Transverse colon (tissue), 4 donors: ENCODE data around the gene MINDY2. TPM values are rescaled to one million over a fixed set of nuclear protein-coding genes. Genes with fewer than 3 reads are reported as not detected.

Source experiments
- DNase-seq: peaks from one replicate; pipeline ENCODE4 v3.0.0-alpha.2; 2019
- H3K27ac ChIP-seq, 4 donors: fragments of 200-600 bp; sonication (generic); 2 replicates each; pipeline ENCODE4 v1.5.1; 2016 to 2018; ENCODE audit warnings: inconsistent platforms in 4 of 4
- H3K27me3 ChIP-seq: fragments of 200-600 bp; sonication (generic); 2 replicates; pipeline ENCODE4 v1.5.1; 2017; ENCODE audit warnings: inconsistent platforms
- H3K36me3 ChIP-seq, 4 donors: fragments of 200-600 bp; sonication (generic); 2 replicates each; pipeline ENCODE4 v1.5.1; 2017 to 2019; ENCODE audit warnings: inconsistent platforms in 4 of 4
- H3K4me1 ChIP-seq, 4 donors: fragments of 200-600 bp; sonication (generic); 2 replicates each; pipeline ENCODE4 v1.5.1; 2017 to 2020; ENCODE audit warnings: inconsistent platforms in 4 of 4
- H3K4me3 ChIP-seq, 4 donors: fragments of 200-600 bp; sonication (generic); 1 replicate in 1 of 4; 2 replicates in 3 of 4; pipeline versions ENCODE4 v1.5.1 to v1.6.1; 2017 to 2019; ENCODE audit warnings: inconsistent platforms in 4 of 4
- H3K9me3 ChIP-seq, 2 donors: fragments of 200-600 bp; sonication (generic); 2 replicates each; pipeline ENCODE4 v1.5.1; 2017 to 2019; ENCODE audit warnings: inconsistent platforms in 2 of 2
- EP300 ChIP-seq: sonication (generic); formaldehyde crosslinking; IDR thresholded peaks from one replicate; pipeline ENCODE4 v1.6.1; 2017; ENCODE audit warnings: antibody characterized with exemption, low read depth
- POLR2A ChIP-seq: fragments of 450-650 bp; IDR thresholded peaks from one replicate; pipeline ENCODE4 v1.6.1; 2016; ENCODE audit warnings: antibody characterized with exemption, mild to moderate bottlenecking, moderate library complexity
- POLR2AphosphoS5 ChIP-seq, 3 donors: sonication (generic); formaldehyde crosslinking; IDR thresholded peaks; one replicate each; pipeline ENCODE4 v1.6.1; 2016; ENCODE audit warnings: antibody characterized with exemption in 3 of 3
- WGBS, 2 donors: methylation state at CpG; one replicate each; pipeline ENCODE4 v1.1.5; 2018; ENCODE audit warnings: low coverage in 1 of 2; 5-methylcytosine and 5-hydroxymethylcytosine counted together
- in situ Hi-C, 4 donors: fragments of 200-750 bp; cut with MboI; loops; one replicate each; pipeline versions ENCODE4 v1.15.0 to v1.15.1; 2017; ENCODE audit warnings: low sequenced_read_pairs in 3 of 4, low pct_ligation_motif_present in 1 of 4, low pct_unique_long_range_greater_than_20kb in 1 of 4
- intact Hi-C: fragments of 100-400 bp; cut with DNase I; formaldehyde crosslinking; loops from one replicate; pipeline ENCODE4 v1.15.1; 2023; ENCODE audit warnings: low total_unique reads
- total RNA-seq, 4 donors: library from RNA; depleted of rRNA; stranded (reverse); fragments of >200 nt; gene quantifications; one replicate each; pipeline ENCODE4 v1.1.0, GENCODE V29; 2016
- TF ChIP-seq, protein P1 (sequence below), 5 experiments: fragments of 200-600 bp in 3 of 5; fragments of 450-650 bp in 2 of 5; sonication (generic) in 3 of 5; IDR thresholded peaks; 1 replicate in 2 of 5; 2 replicates in 3 of 5; pipeline ENCODE4 v1.5.1; 2016 to 2017; ENCODE audit warnings: antibody characterized with exemption in 5 of 5, inconsistent platforms in 3 of 5, mild to moderate bottlenecking in 2 of 5, moderate library complexity in 1 of 5

The MINDY2 gene
- total RNA-seq, 4 donors from 2014 or later: 7.4 to 13.9 (median 12.0) TPM

DNA sequence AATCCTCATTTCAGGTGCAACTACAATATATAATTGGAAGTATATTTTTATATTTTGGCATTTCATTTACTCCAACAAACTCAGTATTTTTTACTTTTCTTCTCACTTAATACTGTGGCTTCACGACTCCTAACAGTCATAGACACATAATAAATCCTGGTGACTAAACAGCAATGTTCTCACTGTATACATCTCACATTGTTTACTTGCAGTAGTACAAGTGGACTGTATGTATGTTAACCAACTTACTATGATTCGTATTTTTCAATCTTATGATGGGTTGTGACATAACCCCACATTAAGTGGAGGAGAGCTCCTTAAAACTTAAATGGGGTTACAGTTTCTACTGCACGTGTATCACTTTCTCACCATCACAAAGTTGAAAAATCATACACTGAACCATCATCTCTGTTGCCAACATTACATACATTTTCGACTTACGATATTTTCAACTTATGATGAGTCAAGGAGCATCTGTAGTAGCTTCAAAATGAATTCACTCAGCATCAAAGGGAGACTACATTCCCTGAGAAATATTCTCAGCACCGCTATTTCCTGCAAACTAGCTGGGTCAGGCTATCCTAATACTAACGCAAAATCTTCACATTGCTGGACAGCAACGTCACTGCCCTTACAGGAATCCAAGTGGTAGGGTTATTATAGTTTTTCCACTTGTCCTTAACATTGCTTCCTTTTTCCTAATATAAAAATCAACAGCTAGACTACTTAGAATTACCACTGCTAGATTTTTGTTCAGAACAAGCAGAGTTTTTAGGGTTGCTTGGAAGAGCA, 28.9 kb upstream of the MINDY2 start:
- TF ChIP-seq POLR2AphosphoS5 (IDR thresholded peaks at IDR 0.05): no peak
- TF ChIP-seq EP300: no peak
- no peak for TF ChIP-seq POLR2A
- TF ChIP-seq, protein P1, sequence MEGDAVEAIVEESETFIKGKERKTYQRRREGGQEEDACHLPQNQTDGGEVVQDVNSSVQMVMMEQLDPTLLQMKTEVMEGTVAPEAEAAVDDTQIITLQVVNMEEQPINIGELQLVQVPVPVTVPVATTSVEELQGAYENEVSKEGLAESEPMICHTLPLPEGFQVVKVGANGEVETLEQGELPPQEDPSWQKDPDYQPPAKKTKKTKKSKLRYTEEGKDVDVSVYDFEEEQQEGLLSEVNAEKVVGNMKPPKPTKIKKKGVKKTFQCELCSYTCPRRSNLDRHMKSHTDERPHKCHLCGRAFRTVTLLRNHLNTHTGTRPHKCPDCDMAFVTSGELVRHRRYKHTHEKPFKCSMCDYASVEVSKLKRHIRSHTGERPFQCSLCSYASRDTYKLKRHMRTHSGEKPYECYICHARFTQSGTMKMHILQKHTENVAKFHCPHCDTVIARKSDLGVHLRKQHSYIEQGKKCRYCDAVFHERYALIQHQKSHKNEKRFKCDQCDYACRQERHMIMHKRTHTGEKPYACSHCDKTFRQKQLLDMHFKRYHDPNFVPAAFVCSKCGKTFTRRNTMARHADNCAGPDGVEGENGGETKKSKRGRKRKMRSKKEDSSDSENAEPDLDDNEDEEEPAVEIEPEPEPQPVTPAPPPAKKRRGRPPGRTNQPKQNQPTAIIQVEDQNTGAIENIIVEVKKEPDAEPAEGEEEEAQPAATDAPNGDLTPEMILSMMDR (IDR thresholded peaks at IDR 0.05): no peak
- intact Hi-C loops (no loop called here), in situ Hi-C loops (no loop called here)
- Histone ChIP-seq H3K9me3 (no peaks in the 10 kb centered on the region), H3K27me3 (no peaks in the 10 kb centered on the region), H3K36me3 (no peaks in the 10 kb centered on the region), H3K27ac (no peak overlapping the region), H3K4me1 (peaks cover 17 to 55% (median 23%) of the 10 kb centered on the region in 4 donors), H3K4me3 (no peak overlapping the region)
- 72 to 84% methylated on average over 7 to 8 of the region's 8 CpGs for WGBS, 2 donors
- DNase-seq: no peak

DNA sequence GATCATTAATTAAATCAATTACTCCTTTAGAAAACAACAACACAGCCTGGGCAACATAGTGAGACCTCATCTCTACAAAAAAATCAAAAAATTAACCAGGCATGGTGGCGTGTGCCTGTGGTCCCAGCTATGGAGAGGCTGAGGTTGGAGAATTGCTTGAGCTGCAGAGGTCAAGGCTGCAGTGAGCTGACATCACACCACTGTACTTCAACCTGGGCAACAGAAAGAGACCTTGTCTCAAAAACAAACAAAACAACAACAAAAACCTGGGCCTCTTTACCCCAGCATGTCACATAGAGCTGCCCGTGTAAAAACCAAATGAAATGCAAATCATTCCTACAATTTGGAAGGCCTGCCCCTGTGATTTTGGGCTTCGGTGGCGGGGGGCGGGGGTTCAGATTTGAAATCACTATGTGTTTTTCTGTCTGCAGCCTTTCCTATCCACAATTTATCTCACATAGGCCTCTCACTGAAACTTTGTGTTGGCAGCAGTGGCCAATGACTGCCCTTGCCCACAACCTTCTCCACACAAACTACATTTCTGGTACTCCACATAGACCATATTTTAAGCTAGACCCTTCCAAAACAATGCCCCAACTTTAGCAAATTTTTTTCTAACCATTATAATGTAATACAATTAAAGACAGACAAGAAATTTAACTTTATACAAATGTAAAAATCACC, 28.1 kb upstream of the MINDY2 start:
- 90% methylated on average over 5 of the region's 5 CpGs for WGBS, 2 donors
- H3K36me3 ChIP-seq: no peaks in the 10 kb centered on the region
- DNase-seq: no peak
- no peak overlapping the region for H3K27ac ChIP-seq
- TF ChIP-seq EP300 (no peak), POLR2A (no peak), POLR2AphosphoS5 (IDR thresholded peaks at IDR 0.05) (no peak)
- TF ChIP-seq, protein P1 (IDR thresholded peaks at IDR 0.05): no peak
- in situ Hi-C loops: no loop called here
- H3K9me3 ChIP-seq: no peaks in the 10 kb centered on the region
- no peaks in the 10 kb centered on the region for H3K27me3 ChIP-seq
- H3K4me3 ChIP-seq: no peak overlapping the region
- H3K4me1 ChIP-seq: peaks cover 22 to 55% (median 29%) of the 10 kb centered on the region in 4 donors
- intact Hi-C loops: no loop called here

DNA sequence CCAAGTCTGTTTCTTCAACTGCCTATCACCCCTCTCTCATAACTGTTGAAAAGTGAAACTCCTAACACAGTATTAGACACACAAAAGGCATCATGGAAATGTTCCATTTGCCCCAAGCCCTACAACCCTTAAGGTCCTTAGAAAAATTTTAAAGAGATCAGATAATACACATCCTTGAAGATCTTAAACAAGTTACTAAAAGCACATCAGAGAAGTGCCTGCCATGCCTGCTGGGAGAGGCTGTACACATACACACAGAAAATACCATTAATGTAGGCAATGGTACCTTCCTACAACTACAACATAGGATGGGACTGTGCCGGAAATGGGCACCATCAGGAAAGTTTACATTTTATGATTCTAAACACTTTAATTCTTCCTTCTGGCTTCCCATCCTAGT, 24.9 kb upstream of the MINDY2 start:
- no peak for DNase-seq
- Histone ChIP-seq H3K4me1 (peaks cover 17 to 44% (median 31%) of the 10 kb centered on the region in 4 donors), H3K4me3 (no peak overlapping the region), H3K36me3 (no peaks in the 10 kb centered on the region), H3K9me3 (no peaks in the 10 kb centered on the region), H3K27ac (no peak overlapping the region), H3K27me3 (no peaks in the 10 kb centered on the region)
- WGBS, 2 donors: 80 to 94% methylated on average over 1 of the region's 1 CpG
- in situ Hi-C loops (no loop called here), intact Hi-C loops (no loop called here)
- no peak for TF ChIP-seq POLR2AphosphoS5 (IDR thresholded peaks at IDR 0.05)
- no peak for TF ChIP-seq EP300
- TF ChIP-seq, protein P1 (IDR thresholded peaks at IDR 0.05): no peak
- TF ChIP-seq POLR2A: no peak

DNA sequence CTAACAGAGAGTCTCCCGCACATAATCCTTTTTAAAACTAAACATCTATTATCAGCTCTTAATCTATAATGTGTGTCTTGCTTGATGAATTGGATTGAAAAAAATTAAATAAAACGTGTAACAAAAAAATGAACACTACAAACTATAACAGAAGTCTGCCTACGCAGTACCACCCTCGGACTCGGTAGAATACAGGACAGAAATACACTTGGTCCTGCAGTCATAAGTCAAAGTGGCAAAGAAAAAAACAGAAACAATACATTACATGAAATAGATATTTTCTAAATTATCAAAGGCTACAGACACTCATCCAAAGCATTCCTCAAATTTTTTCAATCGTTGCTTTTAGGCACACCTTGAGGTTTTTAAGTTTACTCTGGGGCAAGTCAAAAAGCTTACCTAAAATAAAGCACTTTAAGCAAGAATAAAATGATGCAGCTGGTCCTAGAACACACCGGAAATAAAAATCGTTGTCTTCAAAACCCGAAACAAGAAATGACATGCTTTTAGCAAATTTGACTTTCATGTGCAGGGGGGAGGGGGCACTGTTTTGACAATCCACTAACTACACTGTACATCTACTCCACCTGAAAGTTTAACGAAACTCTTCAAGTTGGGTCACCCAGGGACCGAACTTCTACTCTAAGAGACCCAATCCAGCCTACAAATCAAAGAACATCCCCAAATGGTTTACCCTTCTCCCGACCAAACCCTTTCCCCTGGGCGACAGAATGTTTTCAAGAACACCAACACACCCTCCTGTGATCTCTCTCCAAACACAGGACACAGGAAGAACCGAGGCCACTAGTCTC, 22.9 kb upstream of the MINDY2 start:
- in situ Hi-C loops: no loop called here
- H3K27ac ChIP-seq: peak overlapping the region; percentile 97 to 99 (median 99)
- peak overlapping the region; percentile 85 to 99 (median 95) for H3K4me3 ChIP-seq
- TF ChIP-seq POLR2A (no peak), POLR2AphosphoS5 (IDR thresholded peaks at IDR 0.05) (no peak), EP300 (no peak)
- TF ChIP-seq, protein P1 (IDR thresholded peaks at IDR 0.05): peak in 1 of 5 experiments; percentile 10
- H3K36me3 ChIP-seq: no peaks in the 10 kb centered on the region
- no peaks in the 10 kb centered on the region for H3K27me3 ChIP-seq
- intact Hi-C loops: no loop called here
- no peak for DNase-seq
- 3 to 4% methylated on average over 11 to 14 of the region's 14 CpGs for WGBS, 2 donors
- no peaks in the 10 kb centered on the region for H3K9me3 ChIP-seq
- peaks cover 17 to 37% (median 26%) of the 10 kb centered on the region in 4 donors for H3K4me1 ChIP-seq
